Vagina (tissue), 2 donors: ENCODE data around the gene WDFY1.

ENCODE experiments used
- POLR2AphosphoS5 ChIP-seq, 2 donors: sonication (generic); formaldehyde crosslinking; IDR thresholded peaks; one replicate each; pipeline ENCODE4 v1.9.0; 2017; ENCODE audit warnings: antibody characterized with exemption in 2 of 2, mild to moderate bottlenecking in 2 of 2, low read depth in 1 of 2; ENCODE audit not compliant: insufficient read depth in 1 of 2
- TF ChIP-seq, protein P1 (sequence below), 3 experiments: fragments of 450-650 bp in 2 of 3; fragments of 200-600 bp in 1 of 3; sonication (generic) in 1 of 3; IDR thresholded peaks; one replicate each; pipeline ENCODE4 v1.5.1; 2017 to 2019; ENCODE audit warnings: antibody characterized with exemption in 3 of 3, mild to moderate bottlenecking in 2 of 3, moderate library complexity in 2 of 3

DNA sequence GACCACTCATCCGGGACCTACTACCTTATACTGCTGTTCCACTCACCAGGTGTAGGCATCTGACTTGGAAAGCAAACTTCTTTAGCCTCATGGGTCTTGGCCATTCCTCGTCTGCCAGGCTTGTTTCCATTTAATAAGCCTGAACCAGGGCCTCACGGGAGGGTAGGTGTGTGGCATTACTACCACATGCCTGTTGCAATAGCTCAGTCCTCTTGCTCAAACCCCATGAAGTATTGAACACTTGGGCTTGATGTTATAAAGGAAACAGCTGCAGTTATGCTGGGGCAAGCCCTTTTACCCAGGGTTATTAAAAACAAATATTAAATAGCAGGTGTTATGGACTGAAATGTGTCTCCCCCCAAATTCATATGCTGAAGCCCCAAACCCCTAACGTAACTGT lies 33.3 kb upstream of the WDFY1 start:
- TF ChIP-seq, protein P1, sequence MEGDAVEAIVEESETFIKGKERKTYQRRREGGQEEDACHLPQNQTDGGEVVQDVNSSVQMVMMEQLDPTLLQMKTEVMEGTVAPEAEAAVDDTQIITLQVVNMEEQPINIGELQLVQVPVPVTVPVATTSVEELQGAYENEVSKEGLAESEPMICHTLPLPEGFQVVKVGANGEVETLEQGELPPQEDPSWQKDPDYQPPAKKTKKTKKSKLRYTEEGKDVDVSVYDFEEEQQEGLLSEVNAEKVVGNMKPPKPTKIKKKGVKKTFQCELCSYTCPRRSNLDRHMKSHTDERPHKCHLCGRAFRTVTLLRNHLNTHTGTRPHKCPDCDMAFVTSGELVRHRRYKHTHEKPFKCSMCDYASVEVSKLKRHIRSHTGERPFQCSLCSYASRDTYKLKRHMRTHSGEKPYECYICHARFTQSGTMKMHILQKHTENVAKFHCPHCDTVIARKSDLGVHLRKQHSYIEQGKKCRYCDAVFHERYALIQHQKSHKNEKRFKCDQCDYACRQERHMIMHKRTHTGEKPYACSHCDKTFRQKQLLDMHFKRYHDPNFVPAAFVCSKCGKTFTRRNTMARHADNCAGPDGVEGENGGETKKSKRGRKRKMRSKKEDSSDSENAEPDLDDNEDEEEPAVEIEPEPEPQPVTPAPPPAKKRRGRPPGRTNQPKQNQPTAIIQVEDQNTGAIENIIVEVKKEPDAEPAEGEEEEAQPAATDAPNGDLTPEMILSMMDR (IDR thresholded peaks at IDR 0.05) = no peak
- no peak for TF ChIP-seq POLR2AphosphoS5 (IDR thresholded peaks at IDR 0.05; ENCODE audit: insufficient read depth in 1 of 2, low read depth in 1 of 2)
